A549 treated with Mapracorat at 1 μM for 4 hours (cell line): ENCODE results near the gene ALG3. TPM values are rescaled to one million over a fixed set of nuclear protein-coding genes. Genes with fewer than 3 reads are reported as not detected.

Source experiments
- total RNA-seq: library from RNA; stranded (reverse); fragments of 200-300 nt; extraction: Qiagen RNA extraction; gene quantifications from 5 replicates; pipeline ENCODE4 v1.2.3, GENCODE V29; 2022

The ALG3 gene
- total RNA-seq = 62.0 to 84.4 TPM (median 69.1 TPM) in 5 replicates

DNA sequence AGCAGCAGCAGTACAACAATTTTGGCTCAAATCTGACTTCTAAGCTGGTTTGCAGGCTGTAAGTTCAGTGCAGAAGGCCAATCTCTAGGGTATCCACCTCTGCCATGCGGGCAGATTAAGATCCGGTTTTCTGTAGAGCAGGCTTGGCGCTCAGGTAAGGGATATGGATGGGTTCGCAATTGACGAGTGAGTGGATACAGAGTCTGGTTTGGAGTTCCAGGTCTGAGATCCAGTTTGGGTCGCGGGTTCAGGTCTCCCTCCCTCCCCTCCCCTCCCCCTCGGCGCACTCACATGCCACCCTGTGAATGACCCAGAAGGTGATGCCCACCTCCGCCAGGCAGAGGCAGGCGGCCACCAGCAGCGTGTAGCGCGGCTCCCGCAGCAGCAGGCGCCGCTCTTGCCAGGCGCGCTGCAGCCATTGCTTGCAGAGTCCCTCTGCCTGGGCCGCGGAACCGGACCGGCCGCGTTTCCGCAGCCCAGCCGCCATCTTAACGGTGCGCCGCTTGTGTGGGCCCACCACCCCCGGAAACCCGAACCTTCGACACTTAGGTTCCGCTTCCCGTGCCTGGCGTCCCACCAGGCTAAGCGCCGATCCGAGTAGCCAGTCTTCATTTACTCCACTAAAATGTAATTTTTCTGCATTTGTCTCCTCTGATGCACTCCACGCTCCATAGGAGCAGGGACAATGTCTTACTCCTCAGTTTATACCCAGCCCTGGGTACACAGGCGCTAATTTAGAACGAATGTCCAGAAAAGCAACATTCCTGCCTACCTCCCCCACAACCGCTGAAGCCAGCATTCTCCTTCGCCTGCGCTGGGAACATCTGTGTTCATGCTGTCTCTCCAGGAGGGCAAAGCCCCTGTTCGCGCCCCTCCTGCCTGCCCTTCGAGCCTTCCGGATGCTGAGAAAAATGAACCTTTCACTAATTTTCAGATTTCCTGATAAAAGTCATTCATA is at the start of gene ALG3:
ALG3 (minus strand) TSS at position 509 of the 958 bp plus-strand sequence; CDS start at position 487, 22 bp downstream.

DNA sequence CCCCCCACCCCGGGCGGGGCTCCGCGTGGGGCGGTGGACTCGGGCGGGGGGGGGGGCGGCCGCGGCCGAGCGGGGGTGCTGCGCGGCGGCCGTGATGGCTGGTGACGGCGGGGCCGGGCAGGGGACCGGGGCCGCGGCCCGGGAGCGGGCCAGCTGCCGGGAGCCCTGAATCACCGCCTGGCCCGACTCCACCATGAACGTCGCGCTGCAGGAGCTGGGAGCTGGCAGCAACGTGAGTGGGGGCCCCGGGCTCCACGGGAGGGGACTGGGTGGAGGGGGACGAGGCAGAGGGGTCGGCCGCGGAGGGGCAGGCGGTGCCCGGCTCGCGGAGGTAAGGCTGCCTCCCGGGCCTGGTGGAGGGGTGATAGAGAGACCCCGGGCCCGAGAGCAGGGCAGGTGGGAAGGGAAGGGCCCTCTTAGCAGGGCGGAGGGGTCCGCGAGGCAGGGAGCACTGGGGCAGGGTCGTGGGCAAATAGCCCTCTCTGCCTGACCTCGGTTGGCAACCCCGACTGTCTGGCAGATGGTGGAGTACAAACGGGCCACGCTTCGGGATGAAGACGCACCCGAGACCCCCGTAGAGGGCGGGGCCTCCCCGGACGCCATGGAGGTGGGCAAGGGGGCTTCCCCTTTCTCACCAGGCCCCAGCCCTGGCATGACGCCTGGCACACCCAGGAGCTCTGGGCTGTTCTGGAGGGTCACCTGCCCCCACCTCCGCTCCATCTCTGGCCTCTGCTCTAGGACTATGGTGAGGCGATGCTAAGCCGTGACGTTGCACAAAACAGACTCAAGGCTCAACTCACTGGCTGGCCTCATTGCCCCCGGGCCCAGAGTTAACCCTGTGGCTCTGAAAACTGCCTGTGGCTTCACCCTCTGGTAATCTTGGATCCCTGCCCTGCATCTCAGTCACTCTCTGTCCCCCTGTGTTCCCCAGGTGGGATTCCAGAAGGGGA is 27.5 kb upstream of the ALG3 start, which contains the start of gene ECE2:
ECE2 (plus strand) TSS at position 62 of the 950 bp plus-strand sequence; CDS start at position 194, 132 bp downstream.

DNA sequence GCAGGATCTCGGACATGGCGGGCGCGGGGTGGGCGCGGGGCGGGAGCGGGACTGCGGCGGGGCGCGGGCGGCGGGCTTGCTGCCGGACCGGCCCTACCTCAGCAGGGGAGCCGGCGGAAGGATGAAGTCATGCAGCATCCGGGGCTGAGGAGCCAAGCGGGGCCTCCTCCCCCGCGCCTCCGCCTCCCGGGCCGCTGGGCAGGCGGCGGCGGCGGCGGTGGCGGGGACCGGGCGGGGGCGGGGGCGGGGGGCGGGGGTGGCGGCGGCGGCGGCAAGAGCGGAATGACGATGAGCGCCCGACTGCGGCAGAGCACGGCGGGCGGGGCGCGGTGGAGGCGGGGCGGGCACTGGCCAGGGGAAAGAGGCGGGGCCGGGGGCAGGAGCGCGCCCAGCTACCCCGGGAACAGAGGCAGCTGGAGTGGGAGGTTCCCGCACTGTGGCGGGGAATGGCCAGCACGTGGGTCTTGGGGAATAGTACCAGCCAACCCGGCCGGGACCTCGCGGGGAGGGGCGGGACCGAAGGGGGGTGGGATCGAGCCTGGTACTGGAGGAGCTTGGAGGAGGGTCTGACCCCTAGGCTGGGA is 12.6 kb upstream of the ALG3 start, which contains the start of gene CAMK2N2:
CAMK2N2 (minus strand) TSS at position 284 of the 584 bp plus-strand sequence; CDS start at position 16, 268 bp downstream.

DNA sequence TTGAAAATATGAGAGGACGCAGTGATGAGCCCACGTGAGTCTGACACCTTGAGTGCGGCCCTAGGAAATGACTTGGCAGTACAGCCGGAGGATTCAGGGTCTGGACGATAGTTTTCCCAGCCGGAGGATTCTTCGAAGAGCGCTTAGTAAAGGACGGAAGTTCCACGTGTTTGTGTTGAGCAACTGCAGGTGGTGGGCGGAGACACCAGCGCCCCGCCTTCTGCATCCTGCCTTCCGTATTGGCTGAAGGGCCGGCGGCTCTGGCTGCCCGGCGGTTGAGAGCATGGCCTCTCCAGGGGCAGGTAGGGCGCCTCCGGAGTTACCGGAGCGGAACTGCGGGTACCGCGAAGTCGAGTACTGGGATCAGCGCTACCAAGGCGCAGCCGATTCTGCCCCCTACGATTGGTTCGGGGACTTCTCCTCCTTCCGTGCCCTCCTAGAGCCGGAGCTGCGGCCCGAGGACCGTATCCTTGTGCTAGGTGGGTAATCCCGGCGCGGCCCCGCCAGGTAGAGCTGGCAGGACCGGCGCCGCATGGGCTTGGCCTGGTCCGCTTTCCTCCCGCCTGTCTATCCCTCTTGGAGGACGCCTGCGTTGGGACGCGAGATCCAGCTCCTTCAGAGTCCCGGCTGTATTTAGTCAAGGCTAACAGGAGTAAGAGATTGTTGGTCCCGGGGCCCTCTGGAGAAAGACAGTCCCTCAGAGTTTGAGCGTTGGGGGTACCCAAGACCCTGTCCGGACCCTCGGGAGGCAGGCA is 827 bp upstream of the ALG3 start, which contains the start of gene EEF1AKMT4:
EEF1AKMT4 (plus strand) TSS at position 261 of the 755 bp plus-strand sequence; CDS start at position 284, 23 bp downstream.

DNA sequence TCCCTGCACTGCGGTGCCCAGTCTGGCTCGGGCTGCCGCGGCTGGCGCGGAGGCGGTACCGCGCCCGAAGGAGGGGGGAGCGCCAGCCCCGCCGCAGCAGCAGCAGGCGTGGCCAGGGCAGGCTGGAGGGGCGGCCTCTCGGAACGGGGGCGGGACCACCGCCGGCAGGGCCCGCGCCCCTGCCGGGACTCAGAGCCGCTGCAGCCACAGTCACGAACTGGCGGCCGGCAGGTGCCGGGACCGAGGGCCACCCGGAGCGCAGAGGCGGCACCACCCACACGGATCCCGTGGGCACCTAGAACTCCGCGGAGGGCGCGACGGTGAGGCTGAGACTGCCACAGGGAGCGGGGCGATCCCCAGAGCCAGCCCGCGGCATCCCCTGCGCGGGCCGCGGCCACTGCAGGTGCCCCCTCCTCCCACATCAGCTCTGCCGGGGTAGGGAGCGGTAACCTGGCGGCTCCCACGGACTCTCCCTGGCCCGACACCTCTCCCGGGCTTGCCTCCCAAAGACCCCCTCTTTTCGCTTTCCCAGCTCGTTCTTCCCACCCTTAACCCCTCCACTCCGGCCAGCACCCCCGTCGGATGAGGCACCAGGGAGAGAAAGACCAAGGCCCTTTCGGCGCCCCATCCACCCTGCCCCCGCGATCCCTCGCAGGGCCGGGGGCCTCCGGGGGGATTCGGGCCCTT is 19.2 kb downstream of the ALG3 start, which contains the start of gene VWA5B2:
VWA5B2 (plus strand) TSS at position 192 of the 687 bp plus-strand sequence. CDS start 944 bp downstream, outside the sequence.

Other genes with a start within 250 kb of the ALG3 start
- 12.4 to 17.3 TPM (median 15.4 TPM) in 5 replicates for gene ABCC5, start 231.1 kb downstream of the ALG3 start, total RNA-seq
- not detected in 5 replicates for gene HTR3D, start 217.2 kb downstream of the ALG3 start, total RNA-seq
- not detected in 5 replicates for gene HTR3C, start 195.9 kb downstream of the ALG3 start, total RNA-seq
- not detected in 5 replicates for gene HTR3E, start 151.9 kb downstream of the ALG3 start, total RNA-seq
- gene EIF2B5, start 113.6 kb downstream of the ALG3 start, total RNA-seq = 25.3 to 30.3 TPM (median 28.3 TPM) in 5 replicates
- gene DVL3, start 93.6 kb downstream of the ALG3 start, total RNA-seq = 17.9 to 27.2 TPM (median 23.7 TPM) in 5 replicates
- gene AP2M1, start 74.1 kb downstream of the ALG3 start, total RNA-seq = 296 to 311 TPM (median 303 TPM) in 5 replicates
- 28.9 to 38.9 TPM (median 34.0 TPM) in 5 replicates for gene ABCF3, start 62.8 kb downstream of the ALG3 start, total RNA-seq
- 0.21 to 0.60 TPM (median 0.34 TPM) in 5 replicates for gene VWA5B2, start 19.4 kb downstream of the ALG3 start, total RNA-seq
- gene EEF1AKMT4, start 710 bp upstream of the ALG3 start, total RNA-seq = 9.6 to 13.2 TPM (median 11.4 TPM) in 5 replicates
- gene CAMK2N2, start 12.6 kb upstream of the ALG3 start, total RNA-seq = 0.86 to 1.9 TPM (median 1.6 TPM) in 5 replicates
- gene ECE2, start 27.1 kb upstream of the ALG3 start, total RNA-seq = not detected in 5 replicates
- gene PSMD2, start 50.3 kb upstream of the ALG3 start, total RNA-seq = 298 to 372 TPM (median 303 TPM) in 5 replicates
- 249 to 270 TPM (median 261 TPM) in 5 replicates for gene EIF4G1, start 65.6 kb upstream of the ALG3 start, total RNA-seq
- 8.8 to 13.9 TPM (median 12.4 TPM) in 5 replicates for gene FAM131A, start 88.6 kb upstream of the ALG3 start, total RNA-seq
- 4.9 to 6.9 TPM (median 6.5 TPM) in 5 replicates for gene CLCN2, start 112.6 kb upstream of the ALG3 start, total RNA-seq
- gene POLR2H, start 112.7 kb upstream of the ALG3 start, total RNA-seq = 69.4 to 81.7 TPM (median 74.8 TPM) in 5 replicates
- gene THPO, start 129.2 kb upstream of the ALG3 start, total RNA-seq = 0.08 to 0.16 TPM (median 0.15 TPM) in 3 of 5 replicates, not detected in the others
- gene CHRD, start 131.1 kb upstream of the ALG3 start, total RNA-seq = 0.13 to 0.46 TPM (median 0.15 TPM) in 4 of 5 replicates, not detected in the other